Smooth muscle cell (in vitro differentiated cells): ENCODE results near the gene SIX5. TPM values are rescaled to one million over a fixed set of nuclear protein-coding genes. Genes with fewer than 3 reads are reported as not detected.

ENCODE experiments used
- DNase-seq: peaks from one replicate; lab custom pipeline; 2025; ENCODE audit not compliant: unreplicated experiment; lab: John Stamatoyannopoulos, UW
- H2AFZ ChIP-seq: fragments of 200-600 bp; sonication (generic); 2 replicates; pipeline ENCODE4 v1.6.0; 2016; ENCODE audit warnings: antibody characterized with exemption, low read depth, mild to moderate bottlenecking
- H3F3A ChIP-seq: fragments of 200-600 bp; sonication (generic); 2 replicates; pipeline ENCODE4 v1.6.0; 2017; ENCODE audit warnings: antibody characterized with exemption, low read depth
- H3K27ac ChIP-seq: fragments of 200-600 bp; sonication (generic); 2 replicates; pipeline ENCODE4 v1.5.1; 2016; ENCODE audit warnings: low read depth, mild to moderate bottlenecking
- H3K27me3 ChIP-seq: fragments of 200-600 bp; sonication (generic); 2 replicates; pipeline ENCODE4 v1.6.1; 2016; ENCODE audit warnings: low read depth, mild to moderate bottlenecking
- H3K36me3 ChIP-seq: fragments of 200-600 bp; sonication (generic); 2 replicates; pipeline ENCODE4 v1.5.1; 2016; ENCODE audit warnings: low read depth
- H3K4me1 ChIP-seq: fragments of 200-600 bp; sonication (generic); 2 replicates; pipeline ENCODE4 v1.5.1; 2016; ENCODE audit warnings: low read depth
- H3K4me2 ChIP-seq: fragments of 200-600 bp; sonication (generic); 2 replicates; pipeline ENCODE4 v1.6.0; 2016; ENCODE audit warnings: mild to moderate bottlenecking
- H3K4me3 ChIP-seq: fragments of 200-600 bp; sonication (generic); 2 replicates; pipeline ENCODE4 v1.5.1; 2016; ENCODE audit warnings: mild to moderate bottlenecking
- H3K79me2 ChIP-seq: fragments of 200-600 bp; sonication (generic); 2 replicates; pipeline ENCODE4 v1.6.0; 2016; ENCODE audit warnings: low read depth, mild to moderate bottlenecking
- H3K9ac ChIP-seq: fragments of 200-600 bp; sonication (generic); 2 replicates; pipeline ENCODE4 v1.6.0; 2016; ENCODE audit warnings: low read depth
- H3K9me3 ChIP-seq: fragments of 200-600 bp; sonication (generic); replicated peaks from 2 replicates; pipeline ENCODE4 v1.5.1; 2016; ENCODE audit warnings: low read depth
- H4K20me1 ChIP-seq: fragments of 200-600 bp; sonication (generic); 2 replicates; pipeline ENCODE4 v1.6.0; 2016; ENCODE audit warnings: low read depth
- CTCF ChIP-seq: fragments of 200-600 bp; sonication (generic); IDR thresholded peaks from 2 replicates; pipeline ENCODE4 v1.5.1; 2017; ENCODE audit warnings: borderline replicate concordance, mild to moderate bottlenecking, antibody characterized with exemption; ENCODE audit not compliant: insufficient read depth, poor library complexity, severe bottlenecking
- WGBS: methylation state at CpG from one replicate; pipeline ENCODE4 v1.1.7; 2016; ENCODE audit warnings: low lambda C conversion rate; 5-methylcytosine and 5-hydroxymethylcytosine counted together
- polyA plus RNA-seq: library from polyadenylated mRNA; unstranded; fragments of >200 nt; fragmentation: Nextera tagmentation; extraction: Ambion mirVana; gene quantifications from 2 replicates; pipeline ENCODE4 v1.2.1, GENCODE V29; 2016
- total RNA-seq: library from RNA; depleted of rRNA; stranded (reverse); fragments of >200 nt; gene quantifications from 2 replicates; pipeline ENCODE4 v1.2.3, GENCODE V29; 2014

SIX5 gene
- total and polyA plus RNA-seq, 2 experiments from 2014 or later: 10.2 to 16.0 TPM

- 88% methylated on average over 5 of the region's 5 CpGs for WGBS
- TF ChIP-seq CTCF: no peak
- no peaks in the 10 kb centered on the region for H4K20me1 ChIP-seq
Measured at GRCh38 chr19:45746866-45747265, 22.2 kb downstream of the SIX5 start.

GRCh38 chr19:45745606-45746005, 23.4 kb downstream of the SIX5 start:
- H3K9ac ChIP-seq: no peak overlapping the region
- no peaks in the 10 kb centered on the region for H3F3A ChIP-seq
- H3K4me3 ChIP-seq: no peak overlapping the region
- no peak overlapping the region for H3K27ac ChIP-seq
- no peaks in the 10 kb centered on the region for H3K79me2 ChIP-seq
- no peak for TF ChIP-seq CTCF
- H4K20me1 ChIP-seq: no peaks in the 10 kb centered on the region
- no peak overlapping the region for H3K4me2 ChIP-seq
- H3K4me1 ChIP-seq: no peaks in the 10 kb centered on the region
- H3K9me3 ChIP-seq: no peaks in the 10 kb centered on the region
- 88% methylated on average over 6 of the region's 6 CpGs for WGBS
- DNase-seq: no peak
- H3K36me3 ChIP-seq: no peaks in the 10 kb centered on the region
- no peak overlapping the region for H2AFZ ChIP-seq
- H3K27me3 ChIP-seq: no peaks in the 10 kb centered on the region

More at GRCh38 chr19:45746866-45747265, 22.2 kb downstream of the SIX5 start:
- Histone ChIP-seq H3K4me3 (no peak overlapping the region), H3K27me3 (no peaks in the 10 kb centered on the region), H3K79me2 (no peaks in the 10 kb centered on the region), H3F3A (no peaks in the 10 kb centered on the region), H2AFZ (no peak overlapping the region), H3K36me3 (no peaks in the 10 kb centered on the region), H3K4me2 (no peak overlapping the region), H3K27ac (no peak overlapping the region), H3K9ac (no peak overlapping the region), H3K4me1 (no peaks in the 10 kb centered on the region), H3K9me3 (no peaks in the 10 kb centered on the region)
- no peak for DNase-seq

GRCh38 chr19:45742969-45743368, 26.1 kb downstream of the SIX5 start:
- H3K4me2 ChIP-seq: no peak overlapping the region
- H3K4me3 ChIP-seq: no peak overlapping the region
- WGBS: 91% methylated on average over 4 of the region's 4 CpGs
- H3K36me3 ChIP-seq: no peaks in the 10 kb centered on the region
- no peaks in the 10 kb centered on the region for H4K20me1 ChIP-seq
- H3F3A ChIP-seq: no peaks in the 10 kb centered on the region
- no peaks in the 10 kb centered on the region for H3K9me3 ChIP-seq
- no peak for TF ChIP-seq CTCF
- H2AFZ ChIP-seq: no peak overlapping the region
- H3K79me2 ChIP-seq: no peaks in the 10 kb centered on the region
- H3K9ac ChIP-seq: no peak overlapping the region
- no peak overlapping the region for H3K27ac ChIP-seq
- H3K4me1 ChIP-seq: no peaks in the 10 kb centered on the region
- no peak for DNase-seq
- H3K27me3 ChIP-seq: no peaks in the 10 kb centered on the region
